GM12878 (cell line): Measurements from ENCODE around the gene BCL2. TPM values are rescaled to one million over a fixed set of nuclear protein-coding genes. Genes with fewer than 3 reads are reported as not detected.

Source experiments
- ATAC-seq: fragments of 200-7000 bp; cut with Tn5 transposase; 3 replicates; pipeline ENCODE4 v1.9.1; 2020; ENCODE audit warnings: mild to moderate bottlenecking, moderate library complexity
- BruUV-seq: library from RNA; stranded (reverse); fragments of 400-500 nt; replicated peaks from 2 replicates; lab custom pipeline; 2021; lab: Mats Ljungman, UMichigan
- CTCF ChIA-PET: fragments of 300-600 bp; sonication (Branson Sonifier 250); formaldehyde crosslinking; extraction: SDS; loops from one replicate; lab custom pipeline; 2021; ENCODE audit warnings: inconsistent platforms; lab: Yijun Ruan, JAX
- POLR2A ChIA-PET: fragments of 350-600 bp; formaldehyde crosslinking; extraction: SDS; loops from one replicate; lab custom pipeline; 2021; ENCODE audit warnings: inconsistent platforms; lab: Charles Lee
- RAD21 ChIA-PET: fragments of 300-600 bp; sonication (Branson Sonifier 250); formaldehyde crosslinking; loops from one replicate; lab custom pipeline; 2023; ENCODE audit warnings: antibody characterized with exemption; ENCODE audit not compliant: unreplicated experiment; lab: Charles Lee
- SMC1A ChIA-PET: fragments of 300-600 bp; sonication (Branson Sonifier 250); formaldehyde crosslinking; loops from one replicate; lab custom pipeline; 2023; ENCODE audit not compliant: unreplicated experiment, uncharacterized antibody; lab: Charles Lee
- DNase-seq: peaks from one replicate; pipeline ENCODE4 v3.0.0-alpha.2; 2011; ENCODE audit warnings: low read depth, low spot score
- FAIRE-seq: peaks from 3 replicates; lab custom pipeline; 2011; peaks lifted over from hg19 to GRCh38; lab: Jason Lieb, UNC
- H2AFZ ChIP-seq: 2 replicates; pipeline ENCODE4 v1.6.0; 2011; ENCODE audit warnings: low read depth, low read length, control low read depth; ENCODE audit not compliant: control insufficient read depth
- H3K27ac ChIP-seq: 2 replicates; pipeline ENCODE4 v1.5.1; 2011; ENCODE audit warnings: control low read depth; ENCODE audit not compliant: control insufficient read depth, insufficient read depth
- H3K27me3 ChIP-seq, 2 experiments: replicated peaks in 1 of 2; 2 replicates each; pipeline versions ENCODE4 v1.6.0 to v1.6.1; 2011; ENCODE audit warnings: low read length in 1 of 2; ENCODE audit not compliant: control insufficient read depth in 2 of 2, insufficient read depth in 2 of 2
- H3K36me3 ChIP-seq, 2 experiments: 2 replicates each; pipeline ENCODE4 v1.5.1; 2011; ENCODE audit warnings: low read length in 1 of 2; ENCODE audit not compliant: control insufficient read depth in 2 of 2, insufficient read depth in 2 of 2
- H3K4me1 ChIP-seq: 2 replicates; pipeline ENCODE4 v1.6.1; 2011; ENCODE audit warnings: mild to moderate bottlenecking, low read length, moderate library complexity, mixed read lengths; ENCODE audit not compliant: control insufficient read depth, insufficient read depth
- H3K4me2 ChIP-seq: 2 replicates; pipeline ENCODE4 v1.6.0; 2011; ENCODE audit warnings: control low read depth; ENCODE audit not compliant: control insufficient read depth, insufficient read depth
- H3K4me3 ChIP-seq: fragments of 200-600 bp; sonication (generic); 2 replicates; pipeline ENCODE4 v1.5.1; 2016
- H3K79me2 ChIP-seq: 2 replicates; pipeline ENCODE4 v1.6.0; 2011; ENCODE audit warnings: low read length; ENCODE audit not compliant: control insufficient read depth, insufficient read depth
- H3K9ac ChIP-seq: 2 replicates; pipeline ENCODE4 v1.8.0; 2011; ENCODE audit warnings: low read length, control low read depth, mixed read lengths; ENCODE audit not compliant: control insufficient read depth, insufficient read depth
- H3K9me3 ChIP-seq: replicated peaks from 3 replicates; pipeline ENCODE4 v1.5.1; 2011; ENCODE audit warnings: mild to moderate bottlenecking, low read length; ENCODE audit not compliant: control insufficient read depth, insufficient read depth
- H4K20me1 ChIP-seq: 2 replicates; pipeline ENCODE4 v1.6.0; 2011; ENCODE audit not compliant: control insufficient read depth, insufficient read depth
- CBFB ChIP-seq: IDR thresholded peaks from 2 replicates; pipeline ENCODE4 v1.6.1; 2016; ENCODE audit warnings: antibody characterized with exemption, low read depth
- CHD4 ChIP-seq: fragments of 200-600 bp; sonication (generic); IDR thresholded peaks from 2 replicates; pipeline ENCODE4 v1.6.1; 2016; ENCODE audit warnings: mild to moderate bottlenecking
- CREB1 ChIP-seq: IDR thresholded peaks from 2 replicates; pipeline ENCODE4 v1.6.1; 2012; ENCODE audit warnings: low read depth, mild to moderate bottlenecking, inconsistent platforms
- DPF2 ChIP-seq: fragments of 450-650 bp; IDR thresholded peaks from 2 replicates; pipeline ENCODE4 v1.6.1; 2017; ENCODE audit warnings: mild to moderate bottlenecking
- EP300 ChIP-seq, 2 experiments: fragments of 150-350 bp in 1 of 2; IDR thresholded peaks; 2 replicates each; pipeline ENCODE4 v1.6.1; 2011 to 2012; ENCODE audit warnings: low read depth in 2 of 2, low read length in 2 of 2, borderline replicate concordance in 1 of 2, improper control_type of control experiment in 1 of 2, inconsistent platforms in 1 of 2; ENCODE audit not compliant: control insufficient read depth in 1 of 2
- GATAD2B ChIP-seq: fragments of 450-650 bp; conservative IDR thresholded peaks from 2 replicates; pipeline ENCODE4 v1.6.1; 2017; ENCODE audit warnings: low read depth, mild to moderate bottlenecking, moderate library complexity
- HCFC1 ChIP-seq: fragments of 150-350 bp; IDR thresholded peaks from 2 replicates; pipeline ENCODE4 v1.6.1; 2014; ENCODE audit warnings: low read length
- IKZF1 ChIP-seq: fragments of 450-650 bp; conservative IDR thresholded peaks from 2 replicates; pipeline ENCODE4 v1.6.1; 2017; ENCODE audit warnings: antibody characterized with exemption, mild to moderate bottlenecking
- IKZF2 ChIP-seq, 2 experiments: fragments of 450-650 bp; IDR thresholded peaks; 2 replicates each; pipeline ENCODE4 v1.6.1; 2017; ENCODE audit warnings: mild to moderate bottlenecking in 2 of 2, moderate library complexity in 2 of 2
- IRF4 ChIP-seq: IDR thresholded peaks from 2 replicates; pipeline ENCODE4 v1.6.1; 2011; ENCODE audit warnings: low read depth, low read length
- JUNB ChIP-seq: IDR thresholded peaks from 2 replicates; pipeline ENCODE4 v1.6.1; 2016; ENCODE audit warnings: antibody characterized with exemption, mild to moderate bottlenecking
- MYC ChIP-seq: IDR thresholded peaks from 2 replicates; pipeline ENCODE4 v1.6.1; 2011; ENCODE audit warnings: mild to moderate bottlenecking, low read length, moderate library complexity, inconsistent platforms; ENCODE audit not compliant: insufficient read depth, insufficient replicate concordance, insufficient read length, severe bottlenecking
- NFIC ChIP-seq: IDR thresholded peaks from 2 replicates; pipeline ENCODE4 v1.6.1; 2012; ENCODE audit warnings: low read depth, mild to moderate bottlenecking, inconsistent platforms, low read length, moderate library complexity
- NFYA ChIP-seq: IDR thresholded peaks from 2 replicates; pipeline ENCODE4 v1.6.1; 2011; ENCODE audit warnings: low read depth, mild to moderate bottlenecking, low read length, improper control_type of control experiment, borderline replicate concordance
- NR2C2 ChIP-seq: IDR thresholded peaks from 2 replicates; pipeline ENCODE4 v1.6.1; 2011; ENCODE audit warnings: borderline replicate concordance, low read depth; ENCODE audit not compliant: control insufficient read depth, insufficient read length
- NR2F1 ChIP-seq: fragments of 450-650 bp; conservative IDR thresholded peaks from 2 replicates; pipeline ENCODE4 v1.6.1; 2017; ENCODE audit warnings: mild to moderate bottlenecking
- RELA ChIP-seq: fragments of 450-650 bp; IDR thresholded peaks from 2 replicates; pipeline ENCODE4 v1.8.0; 2014; ENCODE audit warnings: borderline replicate concordance; ENCODE audit not compliant: partially characterized antibody
- RUNX3 ChIP-seq: IDR thresholded peaks from 2 replicates; pipeline ENCODE4 v1.6.1; 2012; ENCODE audit warnings: low read length, inconsistent platforms
- SPI1 ChIP-seq: IDR thresholded peaks from 2 replicates; pipeline ENCODE4 v1.6.1; 2011; ENCODE audit warnings: low read depth, mild to moderate bottlenecking, low read length, moderate library complexity, borderline replicate concordance; ENCODE audit not compliant: insufficient read depth
- WRNIP1 ChIP-seq: IDR thresholded peaks from 2 replicates; pipeline ENCODE4 v1.6.1; 2011; ENCODE audit warnings: low read depth, low read length, improper control_type of control experiment, borderline replicate concordance
- ZNF687 ChIP-seq: fragments of 450-650 bp; IDR thresholded peaks from 2 replicates; pipeline ENCODE4 v1.6.1; 2017; ENCODE audit warnings: mild to moderate bottlenecking, moderate library complexity
- WGBS: methylation state at CpG from one replicate; pipeline ENCODE4 v1.1.6; 2016; ENCODE audit warnings: low lambda C conversion rate; ENCODE audit not compliant: insufficient replicate concordance, insufficient coverage; ENCODE audit errors: missing lambda C conversion rate; 5-methylcytosine and 5-hydroxymethylcytosine counted together
- in situ Hi-C: fragments of 300-500 bp; cut with MboI; formaldehyde crosslinking; loops from 9 replicates; pipeline ENCODE4 v1.14.3; 2018; ENCODE audit warnings: mixed read lengths
- intact Hi-C: fragments of 100-400 bp; cut with micrococcal nuclease; formaldehyde crosslinking; loops from one replicate; pipeline ENCODE4 v1.14.2; 2022; ENCODE audit not compliant: unreplicated experiment
- polyA plus RNA-seq, 11 experiments: library from polyadenylated mRNA; depleted of rRNA in 4 of 11; unstranded in 6 of 11; stranded (reverse) in 5 of 11; fragments of >200 nt; fragmentation: Nextera tagmentation in 4 of 11; fragmentation: Illumina TruSeq in 1 of 11; extraction: Ambion mirVana in 4 of 11; extraction: Trizol in 1 of 11; gene quantifications; 1 replicate in 1 of 11; 2 replicates in 10 of 11; pipeline versions ENCODE4 v1.2.1 to v1.2.3, GENCODE V29; 2011 to 2016; ENCODE audit warnings: inconsistent platforms in 2 of 11, missing spikeins in 2 of 11, low read depth in 1 of 11
- total RNA-seq, 4 experiments: library from RNA; depleted of rRNA in 3 of 4; stranded (reverse); fragments of >200 nt in 3 of 4; fragmentation: Illumina TruSeq in 1 of 4; extraction: Trizol in 1 of 4; gene quantifications; 2 replicates each; pipeline versions ENCODE4 v1.2.1 to v1.2.3, GENCODE V29; 2013 to 2021

The BCL2 gene
- total and polyA plus RNA-seq, 10 of the 15 experiments (the other 5 are each of a cell fraction or from before 2014, with no cell fraction given): 4.1 to 47.8 (median 19.3) TPM

GRCh38 chr18:63255435-63255834 is 64.1 kb downstream of the BCL2 start:
- CTCF ChIA-PET: interaction anchor here (0.6 to 4.8 kb wide), 5 partner anchors 12 to 69 kb away, joined by 3 to 36 read pairs (median 4); no protein-coding TSS in a partner anchor
- peaks cover 64% of the 10 kb centered on the region for H3K79me2 ChIP-seq

More at GRCh38 chr18:63255435-63255834, 64.1 kb downstream of the BCL2 start:
- no peak for FAIRE-seq
- 54% methylated on average over 3 of the region's 3 CpGs for WGBS
- Histone ChIP-seq H3K27me3 (no peaks in the 10 kb centered on the region), H3K27ac (peak overlapping the region; percentile 38), H3K9me3 (peaks cover 7% of the 10 kb centered on the region; the same call in 2 of the 3 replicates), H3K36me3 (peaks cover 2 to 13% of the 10 kb centered on the region in 2 experiments), H3K4me3 (no peak overlapping the region), H3K4me1 (peaks cover 42% of the 10 kb centered on the region), H4K20me1 (no peaks in the 10 kb centered on the region), H2AFZ (no peak overlapping the region), H3K4me2 (no peak overlapping the region), H3K9ac (no peak overlapping the region)
- BruUV-seq: no TSS peak
- DNase-seq: no peak
- no peak for TF ChIP-seq WRNIP1
- peak; percentile 62 for TF ChIP-seq IKZF1
- TF ChIP-seq HCFC1: no peak
- no peak for TF ChIP-seq CBFB
- no peak for TF ChIP-seq RELA
- TF ChIP-seq GATAD2B: no peak
- TF ChIP-seq CREB1: no peak
- no peak for TF ChIP-seq NR2C2
- peak; percentile 28 to 51; a peak in 2 of 4 replicates for TF ChIP-seq IKZF2 (IDR thresholded peaks at IDR 0.05)
- peak; percentile 43; the same call in 1 of the 2 replicates for TF ChIP-seq IRF4
- no peak for TF ChIP-seq NFYA
- peak; percentile 56; the same call in 1 of the 2 replicates for TF ChIP-seq NFIC
- no peak for TF ChIP-seq CHD4
- no peak for TF ChIP-seq MYC
- TF ChIP-seq DPF2: 0 out of 2 replicates have a peak, but pooled peaks have one; percentile 23
- TF ChIP-seq EP300 (IDR thresholded peaks at IDR 0.05; ENCODE audit: borderline replicate concordance in 1 of 2, control insufficient read depth in 1 of 2, low read depth in 2 of 2, low read length in 2 of 2): 0 out of 4 replicates have a peak, but pooled peaks of 1 of the 2 experiments have one; percentile 44
- peak; percentile 83 for TF ChIP-seq RUNX3
- TF ChIP-seq NR2F1: no peak
- peak; percentile 56; the same call in 1 of the 2 replicates for TF ChIP-seq SPI1
- TF ChIP-seq ZNF687: 0 out of 2 replicates have a peak, but pooled peaks have one; percentile 23
- TF ChIP-seq JUNB: peak; percentile 31; the same call in 1 of the 2 replicates
- POLR2A ChIA-PET: interaction anchor here (1.1 to 1.4 kb wide), 4 partner anchors 11 to 97 kb away, joined by 3 read pairs; no protein-coding TSS in a partner anchor
- SMC1A ChIA-PET: interaction anchor here (0.5 to 4.0 kb wide), 16 partner anchors 14 to 239 kb away, joined by 3 to 13 read pairs (median 3); no protein-coding TSS in a partner anchor
- ATAC-seq: peak; percentile 76
- in situ Hi-C loops: no loop called here
- RAD21 ChIA-PET: interaction anchor here (0.7 to 1.7 kb wide), 6 partner anchors 14 to 132 kb away, joined by 3 to 4 read pairs (median 4); no protein-coding TSS in a partner anchor
- intact Hi-C loops: loop anchor here (2.0 kb wide), 1 partner anchor 63 kb away; the partner anchor contains the start of gene BCL2
